ENCODE data around the gene TMEM134. TPM values are rescaled to one million over a fixed set of nuclear protein-coding genes. Genes with fewer than 3 reads are reported as not detected.

Gene TMEM134
- total and polyA plus RNA-seq, 11 donors: 67.0 to 146 (median 83.6) TPM

DNA sequence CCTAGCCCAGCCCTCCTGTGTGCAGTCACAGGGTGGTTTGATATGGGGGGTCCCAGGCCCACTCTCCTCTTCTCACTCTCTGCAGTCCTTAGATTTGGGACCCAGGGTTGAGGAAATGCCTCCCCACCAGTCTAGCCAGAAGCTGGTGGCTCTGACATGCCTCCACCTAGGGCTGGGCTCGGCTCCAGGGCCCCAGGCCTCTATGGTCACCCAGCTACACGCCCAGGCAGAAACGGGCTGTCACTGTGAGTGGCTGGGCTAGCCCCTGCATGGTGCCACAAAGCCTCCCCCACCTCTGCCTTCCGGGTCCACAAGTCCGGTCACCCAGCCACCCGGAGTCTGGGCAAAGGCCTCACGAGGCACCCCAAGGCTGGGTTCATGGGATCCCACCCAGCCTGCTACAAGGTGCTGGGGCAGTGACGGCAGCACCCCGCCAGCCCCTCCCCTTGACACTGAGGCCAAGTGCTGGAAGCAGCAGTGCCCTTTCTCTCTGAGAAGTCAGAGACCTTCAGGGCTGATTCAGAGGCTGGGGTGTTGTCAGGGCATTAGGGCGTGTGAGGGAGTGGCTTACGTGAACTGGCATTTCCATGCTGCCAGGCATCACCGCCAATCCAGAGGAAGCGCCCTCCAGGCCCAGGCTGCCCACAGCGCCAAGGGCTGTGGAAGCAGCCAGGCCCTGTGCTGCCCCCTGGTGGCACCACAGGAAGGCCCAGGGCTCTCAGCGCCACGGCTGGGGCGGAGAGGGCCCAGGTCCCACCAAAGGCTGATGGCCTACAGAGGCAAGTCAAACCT, 36.8 kb upstream of the TMEM134 start:
- H3K27ac ChIP-seq: peak overlapping the region; percentile 75 to 100 (median 98)
- intact Hi-C loops (cut with DNase I): loop anchor here (1.0 to 5.0 kb wide), 16 partner anchors 23 to 153 kb away; partner anchors contain the start of genes RAD9A (in 6 of the 10), TMEM134 (in 5 of the 10), PPP1CA (in 2 of the 10) and RPS6KB2 (in 2 of the 10)
- no peaks in the 10 kb centered on the region for H3K27me3 ChIP-seq
- H3K4me1 ChIP-seq: peaks cover 10 to 53% (median 36%) of the 10 kb centered on the region in 12 donors
- TF ChIP-seq, protein P1, sequence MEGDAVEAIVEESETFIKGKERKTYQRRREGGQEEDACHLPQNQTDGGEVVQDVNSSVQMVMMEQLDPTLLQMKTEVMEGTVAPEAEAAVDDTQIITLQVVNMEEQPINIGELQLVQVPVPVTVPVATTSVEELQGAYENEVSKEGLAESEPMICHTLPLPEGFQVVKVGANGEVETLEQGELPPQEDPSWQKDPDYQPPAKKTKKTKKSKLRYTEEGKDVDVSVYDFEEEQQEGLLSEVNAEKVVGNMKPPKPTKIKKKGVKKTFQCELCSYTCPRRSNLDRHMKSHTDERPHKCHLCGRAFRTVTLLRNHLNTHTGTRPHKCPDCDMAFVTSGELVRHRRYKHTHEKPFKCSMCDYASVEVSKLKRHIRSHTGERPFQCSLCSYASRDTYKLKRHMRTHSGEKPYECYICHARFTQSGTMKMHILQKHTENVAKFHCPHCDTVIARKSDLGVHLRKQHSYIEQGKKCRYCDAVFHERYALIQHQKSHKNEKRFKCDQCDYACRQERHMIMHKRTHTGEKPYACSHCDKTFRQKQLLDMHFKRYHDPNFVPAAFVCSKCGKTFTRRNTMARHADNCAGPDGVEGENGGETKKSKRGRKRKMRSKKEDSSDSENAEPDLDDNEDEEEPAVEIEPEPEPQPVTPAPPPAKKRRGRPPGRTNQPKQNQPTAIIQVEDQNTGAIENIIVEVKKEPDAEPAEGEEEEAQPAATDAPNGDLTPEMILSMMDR (IDR thresholded peaks at IDR 0.05): peak; percentile 96 to 99 (median 98)
- peak in 1 of 2 donors; percentile 69 for TF ChIP-seq POLR2A (IDR thresholded peaks at IDR 0.05)
- peak; percentile 70 to 75 (median 72) for ATAC-seq
- peaks cover 0 to 28% (median 16%) of the 10 kb centered on the region in 9 donors for H3K36me3 ChIP-seq
- peak; percentile 89 to 96 (median 94) for DNase-seq
- 4 to 10% (median 6%) methylated on average over 10 to 17 of the region's 17 CpGs for WGBS, 4 donors
- H3K9me3 ChIP-seq: no peaks in the 10 kb centered on the region
- H3K4me3 ChIP-seq: peak overlapping the region; percentile 53 to 89 (median 78)

DNA sequence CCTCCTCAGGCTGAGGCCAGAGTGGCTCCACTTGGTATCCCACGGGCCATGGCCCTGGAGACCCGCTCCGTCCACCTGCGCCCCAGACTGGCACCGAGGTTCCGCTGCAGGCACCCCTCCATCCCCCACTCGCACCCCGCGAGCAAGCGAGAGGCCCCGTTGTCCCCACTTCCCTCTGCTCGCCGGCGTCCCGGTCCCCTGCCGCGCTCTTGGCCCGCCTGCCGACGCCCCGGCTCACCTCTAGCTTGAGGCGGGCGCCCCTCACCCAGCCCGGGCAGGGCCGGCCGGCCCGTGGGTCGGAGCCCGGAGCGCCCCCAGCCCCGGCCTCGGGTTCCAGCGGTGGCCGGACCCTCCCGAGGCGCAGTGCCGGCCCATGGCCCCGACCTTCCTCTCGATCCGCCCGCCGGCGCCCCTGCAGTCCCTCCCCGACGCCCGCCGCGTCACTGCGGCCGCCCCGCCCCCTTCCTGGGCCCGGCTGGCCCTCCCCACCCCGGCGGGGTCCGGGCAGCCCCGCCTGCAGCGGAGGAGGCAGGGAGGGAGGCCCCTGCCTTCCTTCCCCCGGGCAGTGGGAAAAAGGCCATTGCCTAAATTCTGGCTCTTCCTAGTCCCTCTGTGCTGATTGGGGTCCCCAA, 36.0 kb upstream of the TMEM134 start, which contains the start of gene PITPNM1:
Gene PITPNM1, minus strand, starts transcription at position 414 of the 632 bp plus-strand sequence. CDS start 1,183 bp downstream, outside the sequence.
- DNase-seq (peak; percentile 87 to 94 (median 88)), ATAC-seq (peak; percentile 15 to 62 (median 52))
- 0 to 1% (median 1%) methylated on average over 22 to 58 of the region's 58 CpGs for WGBS, 4 donors
- Histone ChIP-seq H3K27ac (peak within 1 kb of the TSS; percentile 75 to 100 (median 98)), H3K36me3 (peaks cover 0 to 34% (median 18%) of the 10 kb centered on the region in 9 donors), H3K4me1 (peaks cover 10 to 56% (median 37%) of the 10 kb centered on the region in 12 donors), H3K27me3 (no peaks in the 10 kb centered on the region), H3K4me3 (peak within 1 kb of the TSS; percentile 53 to 89 (median 78)), H3K9me3 (no peaks in the 10 kb centered on the region)
- intact Hi-C loops (cut with DNase I): loop anchor here in 9 of 10 donors (1.0 to 5.0 kb wide), 13 partner anchors 22 to 152 kb away; partner anchors contain the start of genes RAD9A (in 3 of the 9), TMEM134 (in 3 of the 9), RPS6KB2 (in 2 of the 9) and AIP (in 1 of the 9)
- TF ChIP-seq POLR2A (IDR thresholded peaks at IDR 0.05): peak in 1 of 2 donors; percentile 81
- TF ChIP-seq, protein P1 (IDR thresholded peaks at IDR 0.05): no peak

DNA sequence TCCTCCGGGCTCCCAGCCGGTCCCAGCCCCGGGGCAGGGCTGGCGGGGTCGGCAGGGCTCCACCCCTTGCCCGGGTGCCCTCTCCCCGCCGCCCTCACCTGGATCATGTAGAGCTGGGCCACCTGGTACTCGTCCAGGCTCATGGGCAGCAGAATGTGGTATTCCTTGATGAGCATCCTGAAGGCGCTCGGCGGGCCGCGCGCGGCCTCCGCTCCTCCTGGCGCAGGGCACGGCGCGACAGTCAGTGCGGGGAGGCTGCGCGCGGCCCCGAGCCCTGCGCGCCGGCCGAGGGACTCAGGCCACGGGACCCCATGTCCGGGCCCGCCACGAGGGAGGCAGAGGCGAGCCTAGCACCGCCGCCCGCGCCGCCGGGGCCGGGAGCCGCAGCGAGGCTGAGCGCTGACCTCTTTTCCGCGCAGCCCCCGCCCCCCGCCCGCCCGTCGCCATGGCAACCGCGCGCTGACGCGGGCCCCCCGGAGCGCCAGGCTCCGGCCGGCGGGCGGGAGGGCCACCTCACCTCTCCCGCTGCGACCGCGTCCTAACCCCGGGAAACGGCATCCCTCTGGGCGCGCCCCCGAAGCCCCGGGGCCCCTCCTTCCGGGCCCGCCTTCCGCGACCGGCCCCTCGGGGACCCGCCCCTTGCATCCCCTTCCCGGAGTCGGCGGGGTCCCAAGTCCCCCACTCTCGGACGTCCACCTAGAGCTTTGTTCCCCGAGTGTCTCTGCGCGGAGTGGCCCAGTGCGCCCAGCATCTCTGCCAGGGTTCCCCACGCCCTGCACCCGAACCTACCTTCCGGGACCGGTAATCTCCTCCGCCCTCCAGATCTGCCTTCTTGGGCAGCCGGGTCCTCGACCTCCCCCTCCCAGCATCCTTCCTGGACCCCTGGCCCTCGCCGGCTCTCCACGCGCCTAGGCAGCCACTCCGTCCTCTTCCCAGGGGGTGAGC, 35.2 kb upstream of the TMEM134 start:
- intact Hi-C loops (cut with DNase I): loop anchor here in 2 of 10 donors (2.0 to 5.0 kb wide), 4 partner anchors 21 to 151 kb away; partner anchors contain the start of genes AIP (in 1 of the 2), POLD4 (in 1 of the 2) and TMEM134 (in 1 of the 2)
- H3K36me3 ChIP-seq: peaks cover 0 to 38% (median 19%) of the 10 kb centered on the region in 9 donors
- ATAC-seq (no peak), DNase-seq (peak in 3 of 5 donors; percentile 41 to 68 (median 54))
- no peak for TF ChIP-seq POLR2A (IDR thresholded peaks at IDR 0.05)
- TF ChIP-seq, protein P1 (IDR thresholded peaks at IDR 0.05): no peak
- peak overlapping the region; percentile 53 to 89 (median 78) for H3K4me3 ChIP-seq
- H3K27ac ChIP-seq: peak overlapping the region in 11 of 12 donors; percentile 95 to 100 (median 99)
- H3K4me1 ChIP-seq: peaks cover 10 to 56% (median 37%) of the 10 kb centered on the region in 12 donors
- no peaks in the 10 kb centered on the region for H3K27me3 ChIP-seq
- H3K9me3 ChIP-seq: no peaks in the 10 kb centered on the region
- 3 to 6% (median 5%) methylated on average over 37 to 101 of the region's 101 CpGs for WGBS, 4 donors

All from heart left ventricle (tissue), 16 donors.